Panc1 (cell line): ENCODE data around the gene PRPF19. TPM values are rescaled to one million over a fixed set of nuclear protein-coding genes. Genes with fewer than 3 reads are reported as not detected.

ENCODE experiments used
- ATAC-seq: fragments of 200-7000 bp; cut with Tn5 transposase; 2 replicates; pipeline ENCODE4 v1.9.1; 2020; ENCODE audit warnings: mild to moderate bottlenecking, moderate library complexity
- BruUV-seq: library from RNA; stranded (reverse); fragments of 400-500 nt; replicated peaks from 2 replicates; lab custom pipeline; 2021; lab: Mats Ljungman, UMichigan
- CTCF ChIA-PET: fragments of 300-600 bp; sonication (Branson Sonifier 250); formaldehyde crosslinking; loops from one replicate; lab custom pipeline; 2022; ENCODE audit warnings: antibody characterized with exemption; lab: Charles Lee
- POLR2A ChIA-PET: fragments of 300-600 bp; sonication (Branson Sonifier 250); formaldehyde crosslinking; loops from one replicate; lab custom pipeline; 2022; ENCODE audit warnings: antibody characterized with exemption; lab: Charles Lee
- DNase-seq: peaks from one replicate; pipeline ENCODE4 v3.0.0-alpha.2; 2010; ENCODE audit warnings: low read depth, low spot score
- H3K27ac ChIP-seq: 2 replicates; pipeline ENCODE4 v1.5.1; 2011; ENCODE audit warnings: mild to moderate bottlenecking, low read length, inconsistent platforms
- H3K27me3 ChIP-seq: fragments of 200-500 bp; sonication (Bioruptor generic); 2 replicates; pipeline ENCODE4 v1.6.0; 2014; ENCODE audit warnings: low read length, inconsistent platforms; ENCODE audit not compliant: control insufficient read depth, insufficient read depth
- H3K36me3 ChIP-seq: fragments of 200-500 bp; sonication (Bioruptor generic); 2 replicates; pipeline ENCODE4 v1.5.1; 2014; ENCODE audit warnings: inconsistent platforms, mild to moderate bottlenecking, low read length, moderate library complexity; ENCODE audit not compliant: control insufficient read depth, insufficient read depth
- H3K4me1 ChIP-seq: 2 replicates; pipeline ENCODE4 v1.5.1; 2011; ENCODE audit warnings: inconsistent platforms, mild to moderate bottlenecking, low read length, moderate library complexity; ENCODE audit not compliant: control insufficient read depth, insufficient read depth
- H3K4me3 ChIP-seq, 2 experiments: 2 replicates each; pipeline ENCODE4 v1.5.1; 2011 to 2012; ENCODE audit warnings: low read depth in 2 of 2, low read length in 2 of 2, mild to moderate bottlenecking in 2 of 2, inconsistent platforms in 1 of 2, moderate library complexity in 1 of 2
- H3K9me3 ChIP-seq: fragments of 200-500 bp; sonication (Bioruptor generic); 2 replicates; pipeline ENCODE4 v1.5.1; 2014; ENCODE audit warnings: low read depth, mild to moderate bottlenecking, inconsistent platforms, low read length, moderate library complexity; ENCODE audit not compliant: control insufficient read depth, insufficient read depth
- POLR2AphosphoS5 ChIP-seq: IDR thresholded peaks from 2 replicates; pipeline ENCODE4 v1.6.1; 2012; ENCODE audit warnings: mild to moderate bottlenecking, low read depth, low read length, moderate library complexity
- SIN3A ChIP-seq: IDR thresholded peaks from 2 replicates; pipeline ENCODE4 v1.6.1; 2012; ENCODE audit warnings: low read depth, mild to moderate bottlenecking, low read length, moderate library complexity, borderline replicate concordance; ENCODE audit not compliant: insufficient read depth
- TCF7L2 ChIP-seq: IDR thresholded peaks from 2 replicates; pipeline ENCODE4 v1.6.1; 2011; ENCODE audit warnings: mild to moderate bottlenecking, low read depth, low read length, inconsistent platforms
- in situ Hi-C: cut with HindIII; loops from 2 replicates; pipeline ENCODE4 v1.10.0; 2016; ENCODE audit warnings: low sequenced_read_pairs, low pct_unique_long_range_greater_than_20kb
- intact Hi-C: fragments of 100-400 bp; cut with micrococcal nuclease; formaldehyde crosslinking; loops from one replicate; pipeline ENCODE4 v1.10.0; 2022; ENCODE audit not compliant: unreplicated experiment
- total RNA-seq: library from RNA; stranded (reverse); gene quantifications from one replicate; pipeline ENCODE4 v1.2.1, GENCODE V29; 2021; ENCODE audit not compliant: unreplicated experiment
- TF ChIP-seq, protein P1 (sequence below): fragments of 450-650 bp; IDR thresholded peaks from 2 replicates; pipeline ENCODE4 v1.5.1; 2017; ENCODE audit warnings: mild to moderate bottlenecking
- TF ChIP-seq, protein P2 (sequence below), 2 experiments: IDR thresholded peaks; 2 replicates each; pipeline ENCODE4 v1.6.1; 2011 to 2012; ENCODE audit warnings: low read depth in 2 of 2, control low read depth in 1 of 2, low read length in 1 of 2, mild to moderate bottlenecking in 1 of 2, moderate library complexity in 1 of 2; ENCODE audit not compliant: insufficient read depth in 1 of 2

Gene PRPF19
- total RNA-seq, 1 experiment from 2014 or later, result 149 TPM

DNA sequence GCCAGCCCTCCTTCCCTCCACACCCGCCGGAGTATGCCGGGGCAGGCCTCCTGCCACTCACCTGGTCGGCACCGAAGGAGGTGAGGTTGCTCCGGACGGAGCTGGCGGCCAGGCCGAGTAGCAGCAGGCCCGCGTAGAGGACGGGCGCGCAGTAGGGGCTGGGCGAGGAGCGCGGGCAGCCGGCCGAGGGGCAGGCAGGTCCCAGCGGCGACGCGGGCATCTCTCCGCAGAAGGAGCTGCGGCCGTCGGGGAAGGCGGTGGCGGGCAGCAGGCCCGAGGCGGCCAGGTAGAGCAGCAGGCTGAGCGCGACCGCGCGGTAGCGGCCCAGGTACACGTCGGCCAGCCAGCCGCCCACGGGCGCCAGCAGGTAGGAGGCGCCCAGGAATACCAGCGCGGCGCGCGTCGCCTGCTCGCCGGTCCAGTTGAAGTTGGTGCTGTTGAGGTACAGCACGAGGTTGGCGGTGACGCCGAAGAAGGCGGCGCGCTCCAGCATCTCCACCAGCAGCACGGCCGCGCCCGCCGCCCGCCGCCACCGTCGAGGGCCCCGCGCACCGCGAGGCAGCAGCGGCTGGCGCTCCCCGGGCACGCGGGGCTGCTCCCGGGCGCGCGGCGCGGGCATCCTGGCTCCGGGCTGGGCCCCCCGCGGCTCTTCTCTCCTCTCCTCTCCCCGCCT is 44.7 kb upstream of the PRPF19 start:
- Histone ChIP-seq H3K27ac (no peak overlapping the region), H3K4me1 (no peaks in the 10 kb centered on the region), H3K4me3 (no peak overlapping the region), H3K27me3 (no peaks in the 10 kb centered on the region), H3K9me3 (no peaks in the 10 kb centered on the region), H3K36me3 (no peaks in the 10 kb centered on the region)
- no TSS peak for BruUV-seq
- CTCF ChIA-PET, result no interaction called here
- no peak for ATAC-seq
- in situ Hi-C loops, result no loop called here
- no peak for DNase-seq
- intact Hi-C loops, result no loop called here
- POLR2A ChIA-PET, result no interaction called here
- TF ChIP-seq, protein P1, sequence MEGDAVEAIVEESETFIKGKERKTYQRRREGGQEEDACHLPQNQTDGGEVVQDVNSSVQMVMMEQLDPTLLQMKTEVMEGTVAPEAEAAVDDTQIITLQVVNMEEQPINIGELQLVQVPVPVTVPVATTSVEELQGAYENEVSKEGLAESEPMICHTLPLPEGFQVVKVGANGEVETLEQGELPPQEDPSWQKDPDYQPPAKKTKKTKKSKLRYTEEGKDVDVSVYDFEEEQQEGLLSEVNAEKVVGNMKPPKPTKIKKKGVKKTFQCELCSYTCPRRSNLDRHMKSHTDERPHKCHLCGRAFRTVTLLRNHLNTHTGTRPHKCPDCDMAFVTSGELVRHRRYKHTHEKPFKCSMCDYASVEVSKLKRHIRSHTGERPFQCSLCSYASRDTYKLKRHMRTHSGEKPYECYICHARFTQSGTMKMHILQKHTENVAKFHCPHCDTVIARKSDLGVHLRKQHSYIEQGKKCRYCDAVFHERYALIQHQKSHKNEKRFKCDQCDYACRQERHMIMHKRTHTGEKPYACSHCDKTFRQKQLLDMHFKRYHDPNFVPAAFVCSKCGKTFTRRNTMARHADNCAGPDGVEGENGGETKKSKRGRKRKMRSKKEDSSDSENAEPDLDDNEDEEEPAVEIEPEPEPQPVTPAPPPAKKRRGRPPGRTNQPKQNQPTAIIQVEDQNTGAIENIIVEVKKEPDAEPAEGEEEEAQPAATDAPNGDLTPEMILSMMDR, result no peak

GRCh38 chr11:60950024-60950423 is 43.6 kb upstream of the PRPF19 start:
- no peak for DNase-seq
- TF ChIP-seq TCF7L2 (no peak), SIN3A (no peak), POLR2AphosphoS5 (no peak)
- TF ChIP-seq, protein P1, result no peak
- TF ChIP-seq, protein P2, sequence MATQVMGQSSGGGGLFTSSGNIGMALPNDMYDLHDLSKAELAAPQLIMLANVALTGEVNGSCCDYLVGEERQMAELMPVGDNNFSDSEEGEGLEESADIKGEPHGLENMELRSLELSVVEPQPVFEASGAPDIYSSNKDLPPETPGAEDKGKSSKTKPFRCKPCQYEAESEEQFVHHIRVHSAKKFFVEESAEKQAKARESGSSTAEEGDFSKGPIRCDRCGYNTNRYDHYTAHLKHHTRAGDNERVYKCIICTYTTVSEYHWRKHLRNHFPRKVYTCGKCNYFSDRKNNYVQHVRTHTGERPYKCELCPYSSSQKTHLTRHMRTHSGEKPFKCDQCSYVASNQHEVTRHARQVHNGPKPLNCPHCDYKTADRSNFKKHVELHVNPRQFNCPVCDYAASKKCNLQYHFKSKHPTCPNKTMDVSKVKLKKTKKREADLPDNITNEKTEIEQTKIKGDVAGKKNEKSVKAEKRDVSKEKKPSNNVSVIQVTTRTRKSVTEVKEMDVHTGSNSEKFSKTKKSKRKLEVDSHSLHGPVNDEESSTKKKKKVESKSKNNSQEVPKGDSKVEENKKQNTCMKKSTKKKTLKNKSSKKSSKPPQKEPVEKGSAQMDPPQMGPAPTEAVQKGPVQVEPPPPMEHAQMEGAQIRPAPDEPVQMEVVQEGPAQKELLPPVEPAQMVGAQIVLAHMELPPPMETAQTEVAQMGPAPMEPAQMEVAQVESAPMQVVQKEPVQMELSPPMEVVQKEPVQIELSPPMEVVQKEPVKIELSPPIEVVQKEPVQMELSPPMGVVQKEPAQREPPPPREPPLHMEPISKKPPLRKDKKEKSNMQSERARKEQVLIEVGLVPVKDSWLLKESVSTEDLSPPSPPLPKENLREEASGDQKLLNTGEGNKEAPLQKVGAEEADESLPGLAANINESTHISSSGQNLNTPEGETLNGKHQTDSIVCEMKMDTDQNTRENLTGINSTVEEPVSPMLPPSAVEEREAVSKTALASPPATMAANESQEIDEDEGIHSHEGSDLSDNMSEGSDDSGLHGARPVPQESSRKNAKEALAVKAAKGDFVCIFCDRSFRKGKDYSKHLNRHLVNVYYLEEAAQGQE (IDR thresholded peaks at IDR 0.05; ENCODE audit: insufficient read depth in 1 of 2, low read depth in 2 of 2, low read length in 1 of 2), result no peak
- intact Hi-C loops (no loop called here), in situ Hi-C loops (no loop called here)
- no TSS peak for BruUV-seq
- Histone ChIP-seq H3K27me3 (no peaks in the 10 kb centered on the region), H3K4me3 (no peak overlapping the region), H3K4me1 (no peaks in the 10 kb centered on the region), H3K27ac (no peak overlapping the region), H3K9me3 (no peaks in the 10 kb centered on the region), H3K36me3 (no peaks in the 10 kb centered on the region)
- ChIA-PET CTCF (no interaction called here), POLR2A (no interaction called here)
- peak; percentile 43 for ATAC-seq
